GM18511 (cell line): ENCODE measurements around the gene PRDM8.
"Not testable (repeated sequence)": the region's sequence is repeated elsewhere in the genome, so short reads cannot be mapped to it uniquely, and the experiment has no call there.

Experiments
- ATAC-seq: cut with Tn5 transposase; IDR thresholded peaks from one replicate; pipeline ENCODE4 v1.9.1; 2021; ENCODE audit warnings: mild to moderate bottlenecking, moderate library complexity; ENCODE audit not compliant: unreplicated experiment

The PRDM8 gene

DNA sequence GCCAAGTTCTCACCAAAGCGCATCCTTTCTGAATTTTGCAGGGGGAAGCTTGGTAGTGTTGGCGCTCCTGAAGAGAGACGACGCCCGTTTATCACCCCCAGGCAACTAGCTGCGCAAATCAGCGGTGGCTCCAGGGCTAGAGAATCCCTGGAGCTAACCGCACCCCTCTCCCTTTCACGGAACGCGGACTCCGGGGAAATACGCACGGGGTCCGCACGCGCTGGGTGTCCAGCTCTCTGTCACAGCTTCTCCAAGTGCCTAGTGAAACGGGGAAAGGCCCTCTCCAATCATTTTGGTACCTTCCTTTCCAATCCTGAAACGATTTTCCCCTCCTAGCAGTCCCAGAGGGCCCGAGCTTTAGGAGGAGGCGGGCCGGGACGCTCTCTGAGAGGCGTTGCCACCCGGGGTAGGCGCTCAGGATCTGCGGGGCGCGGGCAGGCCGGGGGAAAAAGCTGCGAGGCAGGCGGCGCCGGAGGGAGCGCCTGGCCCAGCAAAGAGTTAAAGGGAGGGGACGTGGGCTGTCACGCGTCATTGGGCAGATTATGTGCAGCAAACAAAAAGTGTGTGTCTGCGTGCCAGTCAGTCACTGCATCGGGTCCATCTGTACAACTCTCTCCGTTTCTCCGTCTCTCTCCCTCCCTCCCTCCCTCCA, at the start of gene PRDM8:
PRDM8 (plus strand) TSS at position 582 of the 652 bp plus-strand sequence. CDS start 2,578 bp downstream, outside the sequence.
- ATAC-seq, result no peak

GRCh38 chr4:80150387-80151180, 46.7 kb upstream of the PRDM8 start:
- no peak for ATAC-seq

DNA sequence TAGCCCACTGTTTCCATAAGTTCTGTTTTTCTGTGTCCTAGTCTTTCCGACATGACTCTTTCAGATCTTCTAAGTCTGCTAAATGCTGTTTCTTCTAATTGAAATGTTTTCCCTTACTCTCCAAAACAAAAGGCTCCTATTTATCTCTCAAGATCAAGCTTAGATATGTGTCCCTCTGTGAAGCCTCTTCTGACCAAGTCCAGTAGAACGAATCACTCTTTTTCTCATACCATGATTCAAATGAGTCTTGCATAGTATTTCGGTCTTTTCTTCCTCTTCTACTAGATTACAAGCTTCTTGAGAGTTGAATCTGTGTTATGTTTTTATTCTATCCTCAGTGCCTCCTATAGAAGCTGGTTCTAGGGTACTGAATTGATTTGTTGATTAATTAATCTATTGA, 45.3 kb upstream of the PRDM8 start:
- ATAC-seq, result no peak

GRCh38 chr4:80153874-80154544, 43.3 kb upstream of the PRDM8 start:
- no peak for ATAC-seq

- no peak for ATAC-seq
Observed at GRCh38 chr4:80154545-80154933, 42.8 kb upstream of the PRDM8 start.

DNA sequence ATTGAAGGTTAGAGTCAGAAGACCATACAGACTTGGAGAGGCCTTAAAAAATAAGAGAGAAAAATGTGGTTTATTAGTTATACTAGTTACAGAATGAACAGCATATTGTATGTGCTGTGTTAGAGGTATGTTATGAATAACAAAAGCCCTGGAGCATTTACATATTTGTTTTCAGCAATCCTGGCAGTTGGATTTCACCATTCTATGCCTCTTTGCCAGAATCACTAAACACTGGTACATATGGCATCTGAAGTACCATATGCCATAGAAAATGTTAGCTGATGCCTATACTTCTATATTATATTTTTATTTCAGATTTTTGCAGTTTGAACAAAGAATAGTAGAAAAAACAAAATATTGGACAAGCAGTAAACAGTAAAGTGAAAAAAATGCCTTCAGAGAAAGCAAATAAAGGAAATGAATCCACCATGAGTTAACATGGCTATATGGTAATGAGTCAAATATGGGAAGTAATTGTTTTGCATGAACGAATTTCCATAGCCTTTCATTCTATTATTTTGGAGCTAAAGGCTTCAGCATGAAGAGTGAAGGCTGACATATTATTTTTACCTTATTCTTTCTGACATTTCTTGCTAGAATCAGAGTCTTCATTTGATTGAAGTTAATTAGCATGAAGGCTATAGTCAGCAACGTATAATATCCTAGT, 41.9 kb upstream of the PRDM8 start:
- no peak for ATAC-seq

DNA sequence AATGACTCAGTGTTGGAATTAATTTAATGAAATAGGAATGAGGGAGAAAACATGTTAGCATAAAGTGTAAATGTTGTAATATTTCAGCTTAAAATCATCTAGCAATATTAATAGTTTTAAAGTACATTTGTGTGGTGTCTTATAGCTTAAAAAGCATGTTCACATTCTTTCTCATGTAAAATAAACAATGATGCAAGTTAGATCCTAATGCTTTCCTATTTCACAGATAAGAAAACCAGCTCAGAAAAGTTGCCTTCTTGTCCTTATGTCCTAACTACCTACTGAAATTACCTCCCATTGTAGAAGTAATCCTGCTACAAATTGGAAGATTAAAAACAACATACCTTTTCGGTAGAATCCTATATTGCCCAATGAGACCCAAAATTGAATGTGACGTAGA, 40.9 kb upstream of the PRDM8 start:
- ATAC-seq, result no peak

GRCh38 chr4:80161413-80162058, 35.8 kb upstream of the PRDM8 start:
- ATAC-seq, result no peak

- no peak for ATAC-seq
Observed at GRCh38 chr4:80162418-80162817, 34.9 kb upstream of the PRDM8 start.

DNA sequence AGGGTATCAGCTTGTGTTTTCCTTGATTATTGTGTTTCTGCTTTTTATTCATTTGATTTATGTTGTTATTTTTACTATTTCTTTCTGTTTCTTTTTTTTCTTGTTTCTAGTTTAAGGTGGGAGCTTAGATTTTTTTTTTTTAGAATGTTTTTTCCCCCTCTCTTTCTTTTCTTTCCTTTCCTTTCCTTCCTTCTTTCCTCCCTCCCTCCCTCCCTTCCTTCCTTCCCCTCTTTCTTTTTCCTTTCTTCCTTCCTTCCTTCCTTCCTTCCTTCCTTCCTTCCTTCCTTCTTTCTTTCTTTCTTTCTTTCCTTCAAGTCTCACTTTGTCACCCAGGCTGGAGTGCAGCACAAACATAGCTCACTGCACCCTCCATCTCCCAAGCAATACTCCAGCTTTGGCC, 31.4 kb upstream of the PRDM8 start:
- ATAC-seq, result no peak

- ATAC-seq, result no peak
Observed at GRCh38 chr4:80171251-80171650, 26.1 kb upstream of the PRDM8 start.

GRCh38 chr4:80171656-80172055, 25.6 kb upstream of the PRDM8 start:
- ATAC-seq, result no peak

- peak; percentile 55 for ATAC-seq
Observed at GRCh38 chr4:80172203-80172602, 25.1 kb upstream of the PRDM8 start.

GRCh38 chr4:80173401-80173800, 23.9 kb upstream of the PRDM8 start:
- peak; percentile 93 for ATAC-seq

- no peak for ATAC-seq
Observed at GRCh38 chr4:80173841-80174240, 23.5 kb upstream of the PRDM8 start.

DNA sequence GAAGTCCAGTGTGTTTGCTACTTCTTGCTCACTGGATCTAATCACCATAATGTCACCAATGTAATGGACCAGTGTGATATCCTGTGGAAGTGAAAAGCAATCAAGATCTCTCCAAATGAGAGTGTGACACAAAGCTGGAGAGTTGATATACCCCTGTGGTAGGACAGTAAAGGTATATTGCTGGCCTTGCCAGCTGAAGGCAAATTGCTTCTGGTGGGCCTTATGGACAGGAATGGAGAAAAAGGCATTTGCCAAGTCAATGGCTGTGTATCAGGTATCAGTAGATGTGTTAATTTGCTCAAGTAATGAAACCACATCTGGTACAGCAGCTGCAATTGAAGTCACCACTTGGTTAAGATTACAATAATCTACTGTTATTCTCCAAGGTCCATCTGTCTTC, 19.5 kb upstream of the PRDM8 start:
- ATAC-seq, result not testable (repeated sequence)

- ATAC-seq, result no peak
Observed at GRCh38 chr4:80178964-80179363, 18.3 kb upstream of the PRDM8 start.

- ATAC-seq, result no peak
Observed at GRCh38 chr4:80179637-80180161, 17.6 kb upstream of the PRDM8 start.

DNA sequence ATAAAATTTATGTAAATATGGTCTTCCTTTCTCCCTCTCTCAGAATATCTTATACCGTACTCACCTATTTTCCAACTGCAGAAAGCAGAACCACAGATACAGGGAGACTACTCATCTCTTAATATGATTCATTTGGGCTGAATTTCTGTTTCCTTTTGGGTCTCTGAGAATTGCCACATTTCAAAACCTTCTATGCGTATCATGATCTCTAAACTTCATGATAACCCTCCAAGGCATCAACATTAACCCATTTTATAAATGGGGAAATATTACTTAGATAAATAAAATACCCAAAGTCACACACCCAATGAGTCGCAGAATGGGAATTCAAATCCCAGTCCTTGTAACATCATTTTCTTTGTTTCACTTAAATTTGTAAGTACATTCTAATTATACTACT, 16.6 kb upstream of the PRDM8 start:
- ATAC-seq, result no peak

DNA sequence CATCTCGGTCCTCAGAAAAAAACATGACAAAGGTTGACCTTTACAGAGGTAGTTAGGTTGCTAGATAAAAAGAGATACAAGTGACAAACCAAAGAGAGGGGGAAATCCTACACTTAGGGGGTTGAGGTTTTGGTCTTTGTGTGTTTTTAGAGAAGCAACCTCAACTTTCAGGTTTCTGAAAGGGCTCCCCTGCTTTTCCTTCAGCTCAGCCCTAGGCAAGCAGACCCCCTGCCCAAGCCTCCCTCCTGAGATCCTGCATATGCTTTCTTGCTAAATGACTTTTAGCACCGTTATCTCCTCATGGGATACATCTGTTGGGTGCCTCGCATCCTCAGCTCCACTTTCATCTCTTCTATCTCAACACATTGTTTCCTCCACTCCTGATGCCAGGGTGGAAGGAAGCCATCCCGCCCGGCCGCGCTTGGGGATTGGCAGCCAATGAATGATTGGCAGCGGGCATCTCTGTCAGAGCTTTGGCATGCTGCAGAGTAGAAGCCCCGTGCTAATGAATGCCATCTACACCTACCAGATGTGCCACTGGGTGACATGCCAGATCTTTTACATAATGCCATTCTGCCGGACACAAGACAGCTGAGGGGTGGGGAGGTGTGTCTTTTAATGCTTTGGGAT, 15.0 kb upstream of the PRDM8 start:
- ATAC-seq, result no peak
